OCI-LY1 (cell line): Measurements from ENCODE around the gene DUSP16.

ENCODE experiments used
- H2AFZ ChIP-seq: fragments of 200-600 bp; sonication (generic), shearing (Covaris generic); 2 replicates; pipeline ENCODE4 v1.6.0; 2014; ENCODE audit warnings: antibody characterized with exemption, mild to moderate bottlenecking, low read length
- H3F3A ChIP-seq: fragments of 200-600 bp; sonication (generic), shearing (Covaris generic); 2 replicates; pipeline ENCODE4 v1.6.0; 2014; ENCODE audit warnings: mild to moderate bottlenecking, antibody characterized with exemption, low read length, moderate library complexity; ENCODE audit not compliant: insufficient read depth
- H3K27ac ChIP-seq: fragments of 200-600 bp; sonication (generic); 2 replicates; pipeline ENCODE4 v1.5.1; 2014; ENCODE audit warnings: low read length, mixed run types, mild to moderate bottlenecking, low read depth; ENCODE audit not compliant: poor library complexity, severe bottlenecking
- H3K27me3 ChIP-seq: fragments of 200-600 bp; sonication (generic); 2 replicates; pipeline ENCODE4 v1.6.0; 2014; ENCODE audit warnings: antibody characterized with exemption, mild to moderate bottlenecking, low read length, moderate library complexity; ENCODE audit not compliant: insufficient read depth
- H3K36me3 ChIP-seq: fragments of 200-600 bp; sonication (generic); 2 replicates; pipeline ENCODE4 v1.6.1; 2014; ENCODE audit warnings: mild to moderate bottlenecking, antibody characterized with exemption, low read length, moderate library complexity, mixed read lengths; ENCODE audit not compliant: insufficient read depth
- H3K4me1 ChIP-seq: fragments of 200-600 bp; sonication (generic); 2 replicates; pipeline ENCODE4 v1.5.1; 2014; ENCODE audit warnings: mild to moderate bottlenecking, low read length, moderate library complexity; ENCODE audit not compliant: insufficient read depth, severe bottlenecking
- H3K4me2 ChIP-seq: fragments of 200-600 bp; sonication (generic), shearing (Covaris generic); 2 replicates; pipeline ENCODE4 v1.6.1; 2014; ENCODE audit warnings: low read length
- H3K4me3 ChIP-seq: fragments of 200-600 bp; sonication (generic); 2 replicates; pipeline ENCODE4 v1.5.1; 2014; ENCODE audit warnings: low read length, low read depth, mild to moderate bottlenecking, mixed read lengths; ENCODE audit not compliant: poor library complexity, severe bottlenecking
- H3K79me2 ChIP-seq: fragments of 200-600 bp; shearing (Covaris generic); 2 replicates; pipeline ENCODE4 v1.6.1; 2016; ENCODE audit warnings: mixed run types, low read length, mixed read lengths; ENCODE audit not compliant: insufficient read depth
- H3K9ac ChIP-seq: fragments of 200-600 bp; sonication (generic), shearing (Covaris generic); 2 replicates; pipeline ENCODE4 v1.6.1; 2014; ENCODE audit warnings: mild to moderate bottlenecking, low read length, mixed read lengths
- H3K9me2 ChIP-seq: fragments of 200-600 bp; sonication (generic), shearing (Covaris generic); 2 replicates; pipeline ENCODE4 v1.6.1; 2014; ENCODE audit warnings: low read depth, mild to moderate bottlenecking, low read length, mixed read lengths
- H3K9me3 ChIP-seq: fragments of 200-600 bp; shearing (Covaris generic); 2 replicates; pipeline ENCODE4 v1.6.1; 2014; ENCODE audit warnings: low read length, mixed read lengths
- H4K20me1 ChIP-seq: fragments of 200-600 bp; sonication (generic), shearing (Covaris generic); 2 replicates; pipeline ENCODE4 v1.6.0; 2016; ENCODE audit warnings: mild to moderate bottlenecking, low read length; ENCODE audit not compliant: insufficient read depth
- CTCF ChIP-seq: fragments of 200-600 bp; sonication (generic), shearing (Covaris generic); IDR thresholded peaks from 2 replicates; pipeline ENCODE4 v1.5.1; 2017; ENCODE audit warnings: mild to moderate bottlenecking, antibody characterized with exemption, low read length, moderate library complexity, mixed read lengths
- EZH2 ChIP-seq: fragments of 200-600 bp; sonication (generic), shearing (Covaris generic); IDR thresholded peaks from 2 replicates; pipeline ENCODE4 v1.8.0; 2017; ENCODE audit warnings: borderline replicate concordance, mixed run types, mild to moderate bottlenecking, antibody characterized with exemption, low read length, moderate library complexity, mixed read lengths

Gene DUSP16

GRCh38 chr12:12492547-12492946 is 70.1 kb downstream of the DUSP16 start:
- Histone ChIP-seq H3K4me1 (no peaks in the 10 kb centered on the region), H3K9ac (no peak overlapping the region), H3K27ac (no peak overlapping the region), H2AFZ (no peak overlapping the region), H3K9me2 (no peaks in the 10 kb centered on the region), H3K36me3 (no peaks in the 10 kb centered on the region), H3K4me3 (no peak overlapping the region), H3K79me2 (no peaks in the 10 kb centered on the region), H3F3A (no peaks in the 10 kb centered on the region), H3K27me3 (no peaks in the 10 kb centered on the region), H4K20me1 (no peaks in the 10 kb centered on the region), H3K4me2 (no peak overlapping the region), H3K9me3 (no peaks in the 10 kb centered on the region)
- TF ChIP-seq EZH2, result no peak
- TF ChIP-seq CTCF, result no peak

- TF ChIP-seq EZH2, result no peak
- TF ChIP-seq CTCF, result no peak
- no peaks in the 10 kb centered on the region for H3K9me3 ChIP-seq
- no peaks in the 10 kb centered on the region for H3K79me2 ChIP-seq
- H2AFZ ChIP-seq, result no peak overlapping the region
- peaks cover 4% of the 10 kb centered on the region for H3K4me1 ChIP-seq
- no peaks in the 10 kb centered on the region for H3K27me3 ChIP-seq
- no peaks in the 10 kb centered on the region for H4K20me1 ChIP-seq
- no peak overlapping the region for H3K9ac ChIP-seq
- H3K9me2 ChIP-seq, result no peaks in the 10 kb centered on the region
- H3F3A ChIP-seq, result no peaks in the 10 kb centered on the region
- H3K27ac ChIP-seq, result no peak overlapping the region
- no peaks in the 10 kb centered on the region for H3K36me3 ChIP-seq
- H3K4me2 ChIP-seq, result no peak overlapping the region
- no peak overlapping the region for H3K4me3 ChIP-seq
These were observed 71.1 kb downstream of the DUSP16 start for GRCh38 chr12:12491606-12492005.

GRCh38 chr12:12488823-12489550 is 73.7 kb downstream of the DUSP16 start:
- H4K20me1 ChIP-seq, result no peaks in the 10 kb centered on the region
- H3K27me3 ChIP-seq, result no peaks in the 10 kb centered on the region
- H3K9ac ChIP-seq, result no peak overlapping the region
- no peaks in the 10 kb centered on the region for H3K36me3 ChIP-seq
- H3K4me3 ChIP-seq, result no peak overlapping the region
- H3K79me2 ChIP-seq, result no peaks in the 10 kb centered on the region
- no peak overlapping the region for H3K27ac ChIP-seq
- H3K9me3 ChIP-seq, result no peaks in the 10 kb centered on the region
- no peak overlapping the region for H2AFZ ChIP-seq
- H3K4me1 ChIP-seq, result peaks cover 4% of the 10 kb centered on the region
- no peak overlapping the region for H3K4me2 ChIP-seq
- TF ChIP-seq EZH2 (no peak), CTCF (no peak)
- H3F3A ChIP-seq, result no peaks in the 10 kb centered on the region
- H3K9me2 ChIP-seq, result no peaks in the 10 kb centered on the region
